HG02885 (cell line): ENCODE results near the gene SLC35G6.
"Not testable (repeated sequence)": the region's sequence is repeated elsewhere in the genome, so short reads cannot be mapped to it uniquely, and the experiment has no call there.

Experiments used
- ATAC-seq: cut with Tn5 transposase; IDR thresholded peaks from one replicate; pipeline ENCODE4 v1.9.1; 2021; ENCODE audit warnings: mild to moderate bottlenecking; ENCODE audit not compliant: unreplicated experiment, poor library complexity

SLC35G6 gene

DNA sequence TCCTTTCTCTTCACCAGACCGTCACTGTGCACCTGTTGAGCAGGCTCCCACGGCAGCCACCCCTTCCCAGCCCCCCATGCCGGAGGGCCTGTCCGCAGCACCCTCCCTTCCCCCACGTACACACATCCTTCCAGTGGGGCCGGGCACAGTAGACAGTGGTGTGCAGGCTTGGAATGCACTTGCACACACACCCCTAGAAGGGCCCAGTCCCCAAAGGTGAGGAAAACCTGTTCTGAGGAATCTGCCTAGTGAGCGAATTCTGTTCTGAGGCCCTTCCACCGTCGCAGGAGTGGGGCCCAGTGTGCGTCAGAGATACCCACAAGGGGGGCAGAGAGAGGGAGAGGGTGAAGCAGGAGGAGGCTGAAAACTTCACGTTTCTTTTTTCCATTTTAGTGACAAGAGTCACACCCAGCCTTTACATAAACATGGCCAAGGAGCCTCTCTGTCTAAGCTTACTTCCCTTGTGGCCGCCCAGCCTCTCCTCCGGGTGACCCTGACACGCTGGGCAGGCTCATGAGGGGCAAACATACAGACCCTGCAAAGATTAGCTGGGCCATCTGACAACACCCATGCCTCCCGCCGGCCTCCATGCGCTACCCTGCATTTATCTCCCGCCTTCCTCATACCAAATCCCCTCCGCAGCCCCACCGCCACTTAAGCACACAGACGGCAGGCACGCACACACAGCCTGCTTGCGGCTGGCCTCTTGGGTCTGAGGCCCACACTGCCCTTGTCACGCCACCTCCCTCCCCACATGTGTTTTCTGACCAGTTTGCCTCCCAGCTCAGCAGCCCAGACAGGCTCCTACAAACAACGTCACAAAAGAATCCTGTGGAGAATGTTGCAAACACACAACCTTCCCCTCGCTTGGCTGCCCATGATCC lies 3.6 kb upstream of the SLC35G6 start:
- no peak for ATAC-seq

- ATAC-seq, result no peak
These were observed 2.7 kb upstream of the SLC35G6 start for GRCh38 chr17:7478276-7479212.

GRCh38 chr17:7479213-7480088 lies 1.8 kb upstream of the SLC35G6 start, which contains the start of gene ZBTB4:
ZBTB4 (minus strand) TSS chr17:7479631; CDS start chr17:7466801, 12,830 bp downstream.
- no peak for ATAC-seq

GRCh38 chr17:7480089-7480384 lies 1.2 kb upstream of the SLC35G6 start:
- no peak for ATAC-seq

- ATAC-seq, result not testable (repeated sequence)
These were observed 846 bp downstream of the SLC35G6 start for GRCh38 chr17:7481842-7482741.

- ATAC-seq, result not testable (repeated sequence)
These were observed 1.5 kb downstream of the SLC35G6 start for GRCh38 chr17:7482742-7483088.

DNA sequence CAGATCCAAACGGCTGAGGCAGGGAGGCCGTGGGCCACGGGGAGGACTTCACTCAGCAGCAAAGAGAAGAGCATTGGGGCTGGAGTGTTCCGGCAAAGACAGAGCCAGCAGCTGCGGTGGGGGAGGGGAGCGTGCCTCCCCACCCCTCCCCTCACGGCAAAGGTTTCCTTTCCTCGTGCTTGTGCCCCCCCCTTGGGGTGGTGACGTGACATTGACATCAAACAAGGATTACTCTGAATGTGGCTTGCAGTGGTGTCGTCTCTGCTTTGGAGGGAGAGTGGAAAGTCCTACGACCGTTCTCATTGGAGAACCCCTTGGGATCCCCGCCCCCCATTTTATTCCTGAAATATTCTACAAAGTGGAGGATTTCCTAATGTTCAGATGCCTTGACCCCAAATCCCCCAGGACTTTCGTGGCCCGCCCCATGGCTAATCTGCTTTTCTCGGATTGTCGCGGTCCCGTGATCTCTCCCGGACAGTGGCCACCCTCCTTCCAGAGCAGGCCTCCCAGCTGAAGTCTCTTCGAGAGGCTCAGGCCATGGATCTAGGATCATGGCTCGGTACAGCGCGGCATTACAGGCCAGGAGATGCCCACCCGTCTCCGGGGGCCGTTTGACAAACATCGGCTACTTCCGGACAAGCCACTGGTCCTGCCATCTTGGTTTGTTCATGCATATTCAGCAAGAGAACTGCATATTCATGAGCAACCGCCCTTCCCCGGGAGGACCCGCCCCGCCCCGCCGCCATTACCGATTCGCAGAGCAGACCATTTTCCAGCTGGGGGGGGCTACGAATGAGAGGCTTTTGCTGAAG lies 2.2 kb downstream of the SLC35G6 start:
- ATAC-seq, result peak; percentile 36

DNA sequence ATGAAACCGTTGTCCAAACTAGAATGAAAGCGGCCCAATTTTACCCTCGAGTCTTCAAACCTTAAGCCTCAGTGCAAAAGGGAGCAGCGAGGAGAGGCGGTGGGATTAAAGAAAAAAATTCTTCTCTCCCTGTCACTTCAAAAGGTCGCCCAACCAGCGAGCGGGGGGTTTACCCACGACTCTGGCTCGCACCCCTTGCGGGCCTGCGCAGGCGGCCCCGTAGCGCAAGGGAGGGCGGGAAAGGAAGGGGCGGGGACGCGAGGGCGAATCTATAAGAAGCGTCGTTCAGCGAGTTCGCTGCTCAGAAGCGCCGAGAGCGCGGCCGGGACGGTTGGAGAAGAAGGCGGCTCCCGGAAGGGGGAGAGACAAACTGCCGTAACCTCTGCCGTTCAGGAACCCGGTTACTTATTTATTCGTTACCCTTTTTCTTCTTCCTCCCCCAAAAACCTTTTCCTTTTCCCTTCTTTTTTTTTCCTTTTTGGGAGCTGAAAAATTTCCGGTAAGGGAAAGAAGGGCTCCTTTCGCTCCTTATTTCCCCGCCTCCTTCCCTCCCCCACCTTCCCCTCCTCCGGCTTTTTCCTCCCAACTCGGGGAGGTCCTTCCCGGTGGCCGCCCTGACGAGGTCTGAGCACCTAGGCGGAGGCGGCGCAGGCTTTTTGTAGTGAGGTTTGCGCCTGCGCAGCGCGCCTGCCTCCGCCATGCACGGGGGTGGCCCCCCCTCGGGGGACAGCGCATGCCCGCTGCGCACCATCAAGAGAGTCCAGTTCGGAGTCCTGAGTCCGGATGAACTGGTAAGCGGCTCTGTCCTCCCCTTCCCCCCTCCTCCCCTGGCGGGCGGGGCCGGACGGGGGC lies 3.0 kb downstream of the SLC35G6 start, which contains the start of gene POLR2A:
Gene POLR2A, plus strand, starts transcription at position 300 of the 852 bp plus-strand sequence.
- ATAC-seq, result peak; percentile 64

- ATAC-seq, result no peak
These were observed 3.7 kb downstream of the SLC35G6 start for GRCh38 chr17:7484919-7485377.

GRCh38 chr17:7486181-7486580 lies 4.9 kb downstream of the SLC35G6 start:
- ATAC-seq, result no peak

GRCh38 chr17:7490144-7490543 lies 8.9 kb downstream of the SLC35G6 start:
- no peak for ATAC-seq

- no peak for ATAC-seq
These were observed 10.3 kb downstream of the SLC35G6 start for GRCh38 chr17:7491583-7491982.

GRCh38 chr17:7493941-7494340 lies 12.7 kb downstream of the SLC35G6 start:
- ATAC-seq, result no peak

DNA sequence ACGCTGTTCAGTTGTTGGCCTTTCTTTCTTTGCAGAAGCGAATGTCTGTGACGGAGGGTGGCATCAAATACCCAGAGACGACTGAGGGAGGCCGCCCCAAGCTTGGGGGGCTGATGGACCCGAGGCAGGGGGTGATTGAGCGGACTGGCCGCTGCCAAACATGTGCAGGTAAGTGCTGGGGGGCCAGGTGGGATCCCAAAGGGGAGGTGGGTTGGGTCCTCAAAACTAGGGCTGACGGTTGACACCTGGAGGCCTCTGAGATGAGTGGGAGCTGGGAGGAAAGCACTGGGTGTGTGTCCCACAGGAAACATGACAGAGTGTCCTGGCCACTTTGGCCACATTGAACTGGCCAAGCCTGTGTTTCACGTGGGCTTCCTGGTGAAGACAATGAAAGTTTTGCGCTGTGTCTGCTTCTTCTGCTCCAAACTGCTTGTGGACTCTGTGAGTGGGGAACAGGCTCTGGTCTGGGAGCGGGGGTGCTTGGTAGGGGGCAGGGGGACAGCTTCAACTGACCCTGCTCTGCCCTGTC lies 14.7 kb downstream of the SLC35G6 start:
- no peak for ATAC-seq

DNA sequence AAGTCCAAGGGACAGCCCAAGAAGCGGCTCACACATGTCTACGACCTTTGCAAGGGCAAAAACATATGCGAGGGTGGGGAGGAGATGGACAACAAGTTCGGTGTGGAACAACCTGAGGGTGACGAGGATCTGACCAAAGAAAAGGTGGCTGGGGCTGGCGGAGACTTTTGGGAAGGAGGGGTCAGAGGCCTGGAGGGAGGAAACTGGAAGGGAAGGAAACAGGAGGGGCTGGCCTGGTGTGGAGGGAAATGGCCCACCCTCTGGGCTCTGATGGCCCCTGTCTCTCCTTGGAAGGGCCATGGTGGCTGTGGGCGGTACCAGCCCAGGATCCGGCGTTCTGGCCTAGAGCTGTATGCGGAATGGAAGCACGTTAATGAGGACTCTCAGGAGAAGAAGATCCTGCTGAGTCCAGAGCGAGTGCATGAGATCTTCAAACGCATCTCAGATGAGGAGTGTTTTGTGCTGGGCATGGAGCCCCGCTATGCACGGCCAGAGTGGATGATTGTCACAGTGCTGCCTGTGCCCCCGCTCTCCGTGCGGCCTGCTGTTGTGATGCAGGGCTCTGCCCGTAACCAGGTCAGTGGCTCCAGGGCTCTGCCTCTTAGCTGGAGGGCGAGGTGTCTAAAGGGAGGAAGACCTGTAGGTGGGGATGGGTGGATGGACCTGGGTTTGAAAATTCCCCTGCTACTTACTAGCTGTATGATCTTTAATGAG lies 15.4 kb downstream of the SLC35G6 start:
- ATAC-seq, result no peak

- no peak for ATAC-seq
These were observed 16.0 kb downstream of the SLC35G6 start for GRCh38 chr17:7497228-7497627.

- ATAC-seq, result no peak
These were observed 16.4 kb downstream of the SLC35G6 start for GRCh38 chr17:7497636-7498035.
